ENCODE results near the gene PPBP. TPM values are rescaled to one million over a fixed set of nuclear protein-coding genes. Genes with fewer than 3 reads are reported as not detected.

PPBP gene, protein sequence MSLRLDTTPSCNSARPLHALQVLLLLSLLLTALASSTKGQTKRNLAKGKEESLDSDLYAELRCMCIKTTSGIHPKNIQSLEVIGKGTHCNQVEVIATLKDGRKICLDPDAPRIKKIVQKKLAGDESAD
- not detected for polyA plus RNA-seq (2012; ENCODE audit: insufficient read depth, insufficient read length, low read depth)

DNA sequence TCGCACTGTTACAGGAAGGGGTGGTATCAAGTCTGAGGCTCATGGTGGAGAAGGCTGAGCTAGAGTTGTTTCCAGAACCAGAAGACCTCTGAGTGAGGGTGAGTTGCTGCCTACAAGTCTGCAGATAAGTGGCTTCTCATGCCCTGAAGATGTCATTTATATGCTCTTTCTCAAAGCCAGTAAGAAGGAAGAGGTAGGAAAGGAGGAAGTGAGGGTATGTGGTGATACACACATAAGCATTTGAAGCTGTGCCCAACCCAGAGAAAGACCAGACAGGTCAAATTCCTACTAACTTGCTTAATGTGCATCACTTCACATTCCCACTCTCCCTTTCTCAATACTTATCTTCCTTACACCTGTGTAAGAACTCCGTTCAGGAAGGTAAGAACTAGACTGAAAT, at the start of gene PPBP:
PPBP (minus strand) TSS at position 130 of the 400 bp plus-strand sequence; CDS start at position 43, 87 bp downstream.
- Histone ChIP-seq H3K9me3 (no peaks in the 10 kb centered on the region), H3K4me1 (no peaks in the 10 kb centered on the region), H3K27me3 (no peaks in the 10 kb centered on the region), H3K36me3 (no peaks in the 10 kb centered on the region), H3K4me3 (ENCODE audit: low read depth, low read length) (no peak within 1 kb of the TSS)
- DNase-seq: no peak
- no peak for TF ChIP-seq CTCF (IDR thresholded peaks at IDR 0.05; ENCODE audit: low read depth, low read length)

GRCh38 chr4:74037076-74037955, 49.3 kb upstream of the PPBP start:
- H3K9me3 ChIP-seq: no peaks in the 10 kb centered on the region
- DNase-seq: no peak
- H3K27me3 ChIP-seq: peaks cover 49% of the 10 kb centered on the region
- no peaks in the 10 kb centered on the region for H3K36me3 ChIP-seq
- H3K4me1 ChIP-seq: no peaks in the 10 kb centered on the region
- no peak overlapping the region for H3K4me3 ChIP-seq (ENCODE audit: low read depth, low read length)
- no peak for TF ChIP-seq CTCF (IDR thresholded peaks at IDR 0.05; ENCODE audit: low read depth, low read length)

- H3K4me1 ChIP-seq: no peaks in the 10 kb centered on the region
- no peaks in the 10 kb centered on the region for H3K9me3 ChIP-seq
- H3K4me3 ChIP-seq (ENCODE audit: low read depth, low read length): no peak overlapping the region
- TF ChIP-seq CTCF (IDR thresholded peaks at IDR 0.05; ENCODE audit: low read depth, low read length): no peak
- H3K27me3 ChIP-seq: peaks cover 31% of the 10 kb centered on the region
- DNase-seq: no peak
- no peaks in the 10 kb centered on the region for H3K36me3 ChIP-seq
Observed at GRCh38 chr4:74033739-74034138, 45.7 kb upstream of the PPBP start.

DNA sequence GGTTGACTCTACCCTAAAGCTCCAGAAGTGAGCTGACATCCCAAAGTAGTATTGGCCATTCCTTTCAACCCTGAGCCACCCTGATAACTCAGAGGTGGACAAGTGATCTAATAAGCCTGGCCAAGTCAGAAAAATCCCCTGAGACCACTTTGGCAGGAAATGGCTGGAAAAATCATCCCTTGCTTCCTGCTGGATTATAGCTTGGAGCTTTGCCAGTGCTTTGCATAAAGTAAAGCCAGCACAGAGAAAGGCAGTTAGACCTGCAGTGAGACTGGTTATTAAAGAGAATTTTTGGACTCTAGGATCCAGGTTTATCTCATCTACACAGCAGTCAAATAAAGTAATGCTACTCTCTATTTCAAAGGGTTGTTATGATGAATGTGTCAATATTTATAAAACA, 44.1 kb upstream of the PPBP start:
- H3K4me3 ChIP-seq (ENCODE audit: low read depth, low read length): no peak overlapping the region
- H3K4me1 ChIP-seq: no peaks in the 10 kb centered on the region
- no peaks in the 10 kb centered on the region for H3K36me3 ChIP-seq
- no peaks in the 10 kb centered on the region for H3K9me3 ChIP-seq
- peak; percentile 5 for DNase-seq
- H3K27me3 ChIP-seq: peaks cover 17% of the 10 kb centered on the region
- TF ChIP-seq CTCF (IDR thresholded peaks at IDR 0.05; ENCODE audit: low read depth, low read length): no peak

DNA sequence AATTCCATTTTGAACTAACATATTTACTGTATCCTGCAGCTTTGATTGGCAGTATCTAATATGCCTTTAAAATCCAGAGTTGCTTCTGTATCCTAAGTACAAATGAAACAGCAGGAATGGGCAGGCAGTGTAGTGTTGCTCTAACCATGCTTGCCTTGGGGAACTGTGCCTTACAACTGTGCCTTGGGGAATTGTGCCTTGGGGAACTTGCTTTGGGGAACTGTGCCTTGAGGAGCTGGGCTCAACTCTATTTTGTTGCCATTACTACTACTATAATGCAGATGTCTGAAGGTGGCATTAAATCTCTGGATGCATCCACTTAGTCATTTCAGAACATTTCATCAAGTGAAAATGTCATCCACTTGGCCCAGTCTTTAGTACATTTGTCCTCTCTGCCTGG, 43.6 kb upstream of the PPBP start:
- Histone ChIP-seq H3K4me3 (ENCODE audit: low read depth, low read length) (no peak overlapping the region), H3K4me1 (no peaks in the 10 kb centered on the region), H3K27me3 (peaks cover 17% of the 10 kb centered on the region), H3K36me3 (no peaks in the 10 kb centered on the region), H3K9me3 (no peaks in the 10 kb centered on the region)
- TF ChIP-seq CTCF (IDR thresholded peaks at IDR 0.05; ENCODE audit: low read depth, low read length): no peak
- no peak for DNase-seq

GRCh38 chr4:74030285-74030684, 42.3 kb upstream of the PPBP start:
- no peaks in the 10 kb centered on the region for H3K9me3 ChIP-seq
- no peak for DNase-seq
- TF ChIP-seq CTCF (IDR thresholded peaks at IDR 0.05; ENCODE audit: low read depth, low read length): no peak
- no peaks in the 10 kb centered on the region for H3K4me1 ChIP-seq
- no peaks in the 10 kb centered on the region for H3K36me3 ChIP-seq
- peaks cover 6% of the 10 kb centered on the region; the same call in 1 of the 2 replicates for H3K27me3 ChIP-seq
- H3K4me3 ChIP-seq (ENCODE audit: low read depth, low read length): no peak overlapping the region

All from BE2C (cell line).